KOPT-K1 (cell line): ENCODE results near the gene DCX.

ENCODE experiments used
- H3K27ac ChIP-seq: fragments of 200-600 bp; sonication (generic); 2 replicates; pipeline ENCODE4 v1.5.1; 2016; ENCODE audit warnings: antibody characterized with exemption, mild to moderate bottlenecking, low read depth, low read length; ENCODE audit not compliant: poor library complexity, severe bottlenecking
- H3K36me3 ChIP-seq: fragments of 200-600 bp; sonication (generic); 2 replicates; pipeline ENCODE4 v1.5.1; 2017; ENCODE audit warnings: antibody characterized with exemption, mild to moderate bottlenecking, low read length, moderate library complexity; ENCODE audit not compliant: insufficient read depth
- H3K9me3 ChIP-seq: fragments of 200-600 bp; sonication (generic); 2 replicates; pipeline ENCODE4 v1.5.1; 2017; ENCODE audit warnings: antibody characterized with exemption, low read length, mild to moderate bottlenecking; ENCODE audit not compliant: insufficient read depth, poor library complexity, severe bottlenecking

The DCX gene

DNA sequence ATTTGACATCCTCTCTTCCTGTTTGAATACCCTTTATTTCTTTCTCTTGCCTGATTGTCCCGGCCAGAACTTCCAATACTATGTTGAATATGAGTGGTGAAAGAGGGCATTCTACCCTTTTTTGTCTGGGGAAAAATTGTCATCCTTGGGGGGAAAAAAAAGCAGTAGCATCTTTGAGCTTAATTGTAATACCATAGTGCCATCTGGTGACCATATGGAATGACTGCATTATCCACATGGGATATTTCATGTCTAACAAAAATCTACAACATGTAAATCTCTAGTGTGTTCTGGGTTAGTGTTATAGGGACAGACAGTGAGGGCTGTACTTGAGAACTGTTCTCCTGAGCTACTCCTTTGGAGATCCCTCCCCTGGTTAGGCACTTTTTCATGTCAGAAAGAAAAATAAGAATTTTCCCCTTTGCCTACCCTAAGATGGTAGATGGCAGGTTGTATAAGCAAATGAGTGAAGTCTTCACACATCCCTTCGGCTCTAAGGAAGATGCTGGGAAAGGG is 167.7 kb downstream of the DCX start:
- Histone ChIP-seq H3K36me3 (no peaks in the 10 kb centered on the region), H3K27ac (no peak overlapping the region)

More for the DNA sequence above, 167.7 kb downstream of the DCX start:
- H3K9me3 ChIP-seq: no peaks in the 10 kb centered on the region
